GM12878 (cell line): Measurements from ENCODE around the gene ARAP3. TPM values are rescaled to one million over a fixed set of nuclear protein-coding genes. Genes with fewer than 3 reads are reported as not detected.
A peak's percentile ranks its signal among the peaks of the same experiment; 100 is the strongest.

ENCODE experiments used
- ATAC-seq: fragments of 200-7000 bp; cut with Tn5 transposase; 3 replicates; pipeline ENCODE4 v1.9.1; 2020; ENCODE audit warnings: mild to moderate bottlenecking, moderate library complexity
- BruUV-seq: library from RNA; stranded (reverse); fragments of 400-500 nt; replicated peaks from 2 replicates; lab custom pipeline; 2021; lab: Mats Ljungman, UMichigan
- CTCF ChIA-PET: fragments of 300-600 bp; sonication (Branson Sonifier 250); formaldehyde crosslinking; extraction: SDS; loops from one replicate; lab custom pipeline; 2021; ENCODE audit warnings: inconsistent platforms; lab: Yijun Ruan, JAX
- POLR2A ChIA-PET: fragments of 350-600 bp; formaldehyde crosslinking; extraction: SDS; loops from one replicate; lab custom pipeline; 2021; ENCODE audit warnings: inconsistent platforms; lab: Charles Lee
- RAD21 ChIA-PET: fragments of 300-600 bp; sonication (Branson Sonifier 250); formaldehyde crosslinking; loops from one replicate; lab custom pipeline; 2023; ENCODE audit warnings: antibody characterized with exemption; ENCODE audit not compliant: unreplicated experiment; lab: Charles Lee
- SMC1A ChIA-PET: fragments of 300-600 bp; sonication (Branson Sonifier 250); formaldehyde crosslinking; loops from one replicate; lab custom pipeline; 2023; ENCODE audit not compliant: unreplicated experiment, uncharacterized antibody; lab: Charles Lee
- DNase-seq: peaks from one replicate; pipeline ENCODE4 v3.0.0-alpha.2; 2011; ENCODE audit warnings: low read depth, low spot score
- FAIRE-seq: peaks from 3 replicates; lab custom pipeline; 2011; peaks lifted over from hg19 to GRCh38; lab: Jason Lieb, UNC
- H2AFZ ChIP-seq: 2 replicates; pipeline ENCODE4 v1.6.0; 2011; ENCODE audit warnings: low read depth, low read length, control low read depth; ENCODE audit not compliant: control insufficient read depth
- H3K27ac ChIP-seq: 2 replicates; pipeline ENCODE4 v1.5.1; 2011; ENCODE audit warnings: control low read depth; ENCODE audit not compliant: control insufficient read depth, insufficient read depth
- H3K27me3 ChIP-seq, 2 experiments: replicated peaks in 1 of 2; 2 replicates each; pipeline versions ENCODE4 v1.6.0 to v1.6.1; 2011; ENCODE audit warnings: low read length in 1 of 2; ENCODE audit not compliant: control insufficient read depth in 2 of 2, insufficient read depth in 2 of 2
- H3K36me3 ChIP-seq, 2 experiments: 2 replicates each; pipeline ENCODE4 v1.5.1; 2011; ENCODE audit warnings: low read length in 1 of 2; ENCODE audit not compliant: control insufficient read depth in 2 of 2, insufficient read depth in 2 of 2
- H3K4me1 ChIP-seq: 2 replicates; pipeline ENCODE4 v1.6.1; 2011; ENCODE audit warnings: mild to moderate bottlenecking, low read length, moderate library complexity, mixed read lengths; ENCODE audit not compliant: control insufficient read depth, insufficient read depth
- H3K4me2 ChIP-seq: 2 replicates; pipeline ENCODE4 v1.6.0; 2011; ENCODE audit warnings: control low read depth; ENCODE audit not compliant: control insufficient read depth, insufficient read depth
- H3K4me3 ChIP-seq: fragments of 200-600 bp; sonication (generic); 2 replicates; pipeline ENCODE4 v1.5.1; 2016
- H3K79me2 ChIP-seq: 2 replicates; pipeline ENCODE4 v1.6.0; 2011; ENCODE audit warnings: low read length; ENCODE audit not compliant: control insufficient read depth, insufficient read depth
- H3K9ac ChIP-seq: 2 replicates; pipeline ENCODE4 v1.8.0; 2011; ENCODE audit warnings: low read length, control low read depth, mixed read lengths; ENCODE audit not compliant: control insufficient read depth, insufficient read depth
- H3K9me3 ChIP-seq: replicated peaks from 3 replicates; pipeline ENCODE4 v1.5.1; 2011; ENCODE audit warnings: mild to moderate bottlenecking, low read length; ENCODE audit not compliant: control insufficient read depth, insufficient read depth
- H4K20me1 ChIP-seq: 2 replicates; pipeline ENCODE4 v1.6.0; 2011; ENCODE audit not compliant: control insufficient read depth, insufficient read depth
- CTCF ChIP-seq, 3 experiments: IDR thresholded peaks in 2 of 3; conservative IDR thresholded peaks in 1 of 3; 2 replicates each; pipeline ENCODE4 v1.5.1; 2011; ENCODE audit warnings: low read depth in 3 of 3, low read length in 3 of 3, mild to moderate bottlenecking in 3 of 3, control low read depth in 2 of 3, moderate library complexity in 2 of 3, inconsistent platforms in 1 of 3, mixed read lengths in 1 of 3; ENCODE audit not compliant: control insufficient read depth in 2 of 3, insufficient read depth in 1 of 3; ENCODE audit errors: extremely low read depth in 1 of 3
- DPF2 ChIP-seq: fragments of 450-650 bp; IDR thresholded peaks from 2 replicates; pipeline ENCODE4 v1.6.1; 2017; ENCODE audit warnings: mild to moderate bottlenecking
- NKRF ChIP-seq: fragments of 450-650 bp; conservative IDR thresholded peaks from 2 replicates; pipeline ENCODE4 v1.6.1; 2017; ENCODE audit warnings: mild to moderate bottlenecking, moderate library complexity
- in situ Hi-C: fragments of 300-500 bp; cut with MboI; formaldehyde crosslinking; loops from 9 replicates; pipeline ENCODE4 v1.14.3; 2018; ENCODE audit warnings: mixed read lengths
- intact Hi-C: fragments of 100-400 bp; cut with micrococcal nuclease; formaldehyde crosslinking; loops from one replicate; pipeline ENCODE4 v1.14.2; 2022; ENCODE audit not compliant: unreplicated experiment
- polyA plus RNA-seq, 11 experiments: library from polyadenylated mRNA; depleted of rRNA in 4 of 11; unstranded in 6 of 11; stranded (reverse) in 5 of 11; fragments of >200 nt; fragmentation: Nextera tagmentation in 4 of 11; fragmentation: Illumina TruSeq in 1 of 11; extraction: Ambion mirVana in 4 of 11; extraction: Trizol in 1 of 11; gene quantifications; 1 replicate in 1 of 11; 2 replicates in 10 of 11; pipeline versions ENCODE4 v1.2.1 to v1.2.3, GENCODE V29; 2011 to 2016; ENCODE audit warnings: inconsistent platforms in 2 of 11, missing spikeins in 2 of 11, low read depth in 1 of 11
- total RNA-seq, 4 experiments: library from RNA; depleted of rRNA in 3 of 4; stranded (reverse); fragments of >200 nt in 3 of 4; fragmentation: Illumina TruSeq in 1 of 4; extraction: Trizol in 1 of 4; gene quantifications; 2 replicates each; pipeline versions ENCODE4 v1.2.1 to v1.2.3, GENCODE V29; 2013 to 2021

Gene ARAP3
- total and polyA plus RNA-seq, 10 of the 15 experiments (the other 5 are each of a cell fraction or from before 2014, with no cell fraction given): 0.01 to 0.08 TPM; not detected in 8

- TF ChIP-seq NKRF: no peak
Measured at GRCh38 chr5:141680178-141680577, 1.9 kb downstream of the ARAP3 start (continued).

GRCh38 chr5:141677415-141677814 is 4.6 kb downstream of the ARAP3 start:
- intact Hi-C loops: no loop called here
- POLR2A ChIA-PET: no interaction called here
- RAD21 ChIA-PET: no interaction called here
- H3K9me3 ChIP-seq: no peaks in the 10 kb centered on the region
- no peak overlapping the region for H3K4me3 ChIP-seq
- no peaks in the 10 kb centered on the region for H4K20me1 ChIP-seq
- TF ChIP-seq CTCF (IDR thresholded peaks at IDR 0.05 in 2 of 3, conservative IDR thresholded peaks at IDR 0.05 in 1 of 3; ENCODE audit: control insufficient read depth in 2 of 3, extremely low read depth in 1 of 3, insufficient read depth in 1 of 3, low read depth in 3 of 3, low read length in 3 of 3) (0 out of 6 replicates have a peak, but pooled peaks of 1 of the 3 experiments have one; percentile 9), DPF2 (no peak)
- TF ChIP-seq, all 136 proteins: peak for 1
- FAIRE-seq (no peak), ATAC-seq (peak; percentile 36; the same call in 1 of the 3 replicates), DNase-seq (no peak)
- Histone ChIP-seq H3K27ac (no peak overlapping the region), H3K27me3 (peaks cover 2 to 5% of the 10 kb centered on the region in 2 experiments), H3K4me1 (no peaks in the 10 kb centered on the region), H3K9ac (no peak overlapping the region), H2AFZ (no peak overlapping the region), H3K4me2 (no peak overlapping the region), H3K79me2 (no peaks in the 10 kb centered on the region), H3K36me3 (no peaks in the 10 kb centered on the region)
- in situ Hi-C loops: loop anchor here (10.0 kb wide), 1 partner anchor 457 kb away; no protein-coding TSS in a partner anchor
- ChIA-PET CTCF (no interaction called here), SMC1A (no interaction called here)
- no TSS peak for BruUV-seq
